ENCODE results near the gene CDC5L. TPM values are rescaled to one million over a fixed set of nuclear protein-coding genes. Genes with fewer than 3 reads are reported as not detected.

CDC5L gene
- total RNA-seq, 2 donors from 2014 or later: 28.9 to 30.5 TPM

GRCh38 chr6:44399991-44400390, 12.5 kb downstream of the CDC5L start:
- no peak for DNase-seq
- H3K4me1 Mint-ChIP-seq: peaks cover 9% of the 10 kb centered on the region
- Histone ChIP-seq H3K27ac (ENCODE audit: low read depth, low read length) (no peak overlapping the region), H3K9ac (ENCODE audit: extremely low read depth, low read length, poor library complexity, severe bottlenecking) (no peak overlapping the region), H3K4me1 (ENCODE audit: control insufficient read depth, insufficient read depth, low read length) (peaks cover 11% of the 10 kb centered on the region), H3K4me3 (ENCODE audit: low read length) (no peak overlapping the region), H3K36me3 (ENCODE audit: control insufficient read depth, insufficient read depth, low read length) (peaks cover 80% of the 10 kb centered on the region), H3K27me3 (ENCODE audit: control insufficient read depth, insufficient read depth, low read length, poor library complexity, severe bottlenecking) (no peaks in the 10 kb centered on the region), H3K9me3 (ENCODE audit: control insufficient read depth, low read length) (peaks cover 11% of the 10 kb centered on the region)
- WGBS, 2 experiments (ENCODE audit: insufficient coverage in 1 of 2, insufficient read length in 1 of 2): 95% methylated on average over 2 of the region's 2 CpGs
- no peak overlapping the region for H3K4me3 Mint-ChIP-seq
- TF ChIP-seq CTCF (conservative IDR thresholded peaks at IDR 0.05): no peak
- H3K27ac Mint-ChIP-seq: no peak overlapping the region
- peaks cover 3% of the 10 kb centered on the region for H3K9me3 Mint-ChIP-seq
- peaks cover 70% of the 10 kb centered on the region for H3K36me3 Mint-ChIP-seq (ENCODE audit: low read depth)
- no peaks in the 10 kb centered on the region for H3K27me3 Mint-ChIP-seq (ENCODE audit: insufficient read depth)

GRCh38 chr6:44400572-44400971, 13.1 kb downstream of the CDC5L start:
- Mint-ChIP-seq H3K4me1 (peaks cover 12% of the 10 kb centered on the region), H3K9me3 (peaks cover 3% of the 10 kb centered on the region), H3K27ac (peak overlapping the region; percentile 4), H3K4me3 (no peak overlapping the region), H3K27me3 (ENCODE audit: insufficient read depth) (no peaks in the 10 kb centered on the region), H3K36me3 (ENCODE audit: low read depth) (peaks cover 71% of the 10 kb centered on the region)
- Histone ChIP-seq H3K27me3 (ENCODE audit: control insufficient read depth, insufficient read depth, low read length, poor library complexity, severe bottlenecking) (no peaks in the 10 kb centered on the region), H3K36me3 (ENCODE audit: control insufficient read depth, insufficient read depth, low read length) (peaks cover 80% of the 10 kb centered on the region), H3K9ac (ENCODE audit: extremely low read depth, low read length, poor library complexity, severe bottlenecking) (no peak overlapping the region), H3K4me3 (ENCODE audit: low read length) (no peak overlapping the region), H3K9me3 (ENCODE audit: control insufficient read depth, low read length) (peaks cover 11% of the 10 kb centered on the region), H3K4me1 (ENCODE audit: control insufficient read depth, insufficient read depth, low read length) (peaks cover 11% of the 10 kb centered on the region), H3K27ac (ENCODE audit: low read depth, low read length) (no peak overlapping the region)
- no peak for TF ChIP-seq CTCF (conservative IDR thresholded peaks at IDR 0.05)
- DNase-seq: no peak
- 99 to 100% methylated on average over 2 of the region's 2 CpGs for WGBS, 2 experiments (ENCODE audit: insufficient coverage in 1 of 2, insufficient read length in 1 of 2)

- peaks cover 12% of the 10 kb centered on the region for H3K4me1 Mint-ChIP-seq
- H3K36me3 ChIP-seq (ENCODE audit: control insufficient read depth, insufficient read depth, low read length): peaks cover 80% of the 10 kb centered on the region
- no peak overlapping the region for H3K9ac ChIP-seq (ENCODE audit: extremely low read depth, low read length, poor library complexity, severe bottlenecking)
- no peak for TF ChIP-seq CTCF (conservative IDR thresholded peaks at IDR 0.05)
- H3K36me3 Mint-ChIP-seq (ENCODE audit: low read depth): peaks cover 73% of the 10 kb centered on the region
- H3K27ac Mint-ChIP-seq: peak overlapping the region; percentile 4
- peaks cover 11% of the 10 kb centered on the region for H3K9me3 ChIP-seq (ENCODE audit: control insufficient read depth, low read length)
- H3K27ac ChIP-seq (ENCODE audit: low read depth, low read length): no peak overlapping the region
- H3K9me3 Mint-ChIP-seq: peaks cover 3% of the 10 kb centered on the region
- DNase-seq: no peak
- H3K27me3 Mint-ChIP-seq (ENCODE audit: insufficient read depth): no peaks in the 10 kb centered on the region
- H3K27me3 ChIP-seq (ENCODE audit: control insufficient read depth, insufficient read depth, low read length, poor library complexity, severe bottlenecking): no peaks in the 10 kb centered on the region
- peaks cover 11% of the 10 kb centered on the region for H3K4me1 ChIP-seq (ENCODE audit: control insufficient read depth, insufficient read depth, low read length)
- 95 to 100% methylated on average over 3 to 5 of the region's 5 CpGs for WGBS, 2 experiments (ENCODE audit: insufficient coverage in 1 of 2, insufficient read length in 1 of 2)
- no peak overlapping the region for H3K4me3 ChIP-seq (ENCODE audit: low read length)
- no peak overlapping the region for H3K4me3 Mint-ChIP-seq
Measured at GRCh38 chr6:44401138-44401537, 13.6 kb downstream of the CDC5L start.

Measured in endodermal cell (in vitro differentiated cells).